ENCODE data around the gene CYP2J2. TPM values are rescaled to one million over a fixed set of nuclear protein-coding genes. Genes with fewer than 3 reads are reported as not detected.

CYP2J2 gene

Small RNA genes within 50 kb of the gene (small RNA-seq; reads per million reads assigned to genes)
- gene RN7SL475P (ENCODE audit: insufficient read depth) = not detected

All from mesendoderm (in vitro differentiated cells).